H1 (cell line): ENCODE results near the gene SAMD4A. TPM values are rescaled to one million over a fixed set of nuclear protein-coding genes. Genes with fewer than 3 reads are reported as not detected.

Experiments
- CTCF ChIA-PET: fragments of 300-600 bp; sonication (Branson Sonifier 250); formaldehyde crosslinking; loops from one replicate; lab custom pipeline; 2021; ENCODE audit not compliant: partially characterized antibody; lab: Charles Lee
- POLR2A ChIA-PET: fragments of 300-600 bp; sonication (Branson Sonifier 250); formaldehyde crosslinking; loops from one replicate; lab custom pipeline; 2021; ENCODE audit warnings: inconsistent platforms; ENCODE audit not compliant: partially characterized antibody; lab: Charles Lee
- DNase-seq, 2 experiments: peaks; one replicate each; pipeline versions ENCODE4 v3.0.0 to v3.0.0-alpha.2; 2010 to 2022; ENCODE audit warnings: low spot score in 2 of 2, low read depth in 1 of 2, mixed read lengths in 1 of 2
- FAIRE-seq: peaks from 2 replicates; lab custom pipeline; 2011; peaks lifted over from hg19 to GRCh38; lab: Jason Lieb, UNC
- H2AFZ ChIP-seq: 2 replicates; pipeline ENCODE4 v1.8.1; 2012; ENCODE audit warnings: low read length, inconsistent platforms
- H2AK5ac ChIP-seq: 2 replicates; pipeline ENCODE4 v1.6.1; 2013; ENCODE audit warnings: low read depth, low read length
- H2BK120ac ChIP-seq: replicated peaks from 2 replicates; pipeline ENCODE3; 2013; ENCODE audit warnings: low read depth, low read length, inconsistent platforms
- H2BK12ac ChIP-seq: 2 replicates; pipeline ENCODE4 v1.6.1; 2013; ENCODE audit warnings: low read depth, low read length
- H2BK15ac ChIP-seq: 2 replicates; pipeline ENCODE4 v1.6.1; 2013; ENCODE audit warnings: low read length
- H2BK20ac ChIP-seq: 2 replicates; pipeline ENCODE4 v1.6.1; 2013; ENCODE audit warnings: low read length
- H2BK5ac ChIP-seq: 2 replicates; pipeline ENCODE4 v1.6.1; 2013; ENCODE audit warnings: low read depth, low read length
- H3K14ac ChIP-seq: 2 replicates; pipeline ENCODE4 v1.6.1; 2013; ENCODE audit warnings: inconsistent platforms; ENCODE audit not compliant: insufficient read length
- H3K18ac ChIP-seq: 2 replicates; pipeline ENCODE4 v1.6.1; 2013; ENCODE audit warnings: low read length; ENCODE audit errors: extremely low read depth
- H3K23ac ChIP-seq: 2 replicates; pipeline ENCODE4 v1.6.1; 2013; ENCODE audit warnings: inconsistent platforms; ENCODE audit not compliant: insufficient read length
- H3K23me2 ChIP-seq: 2 replicates; pipeline ENCODE4 v1.6.1; 2013; ENCODE audit warnings: low read depth, low read length
- H3K27ac ChIP-seq: 2 replicates; pipeline ENCODE4 v1.6.1; 2011; ENCODE audit warnings: low read depth, low read length, inconsistent platforms
- H3K27me3 ChIP-seq, 4 experiments: replicated peaks in 1 of 4; 1 replicate in 1 of 4; 2 replicates in 3 of 4; pipeline versions ENCODE4 v1.6.1 to v1.8.1; 2011 to 2013; ENCODE audit warnings: low read length in 3 of 4, mild to moderate bottlenecking in 3 of 4, inconsistent platforms in 2 of 4, mixed read lengths in 2 of 4, moderate library complexity in 1 of 4; ENCODE audit not compliant: control insufficient read depth in 3 of 4, insufficient read depth in 3 of 4; ENCODE audit errors: extremely low read depth in 1 of 4
- H3K36me3 ChIP-seq, 4 experiments: 2 replicates each; pipeline versions ENCODE4 v1.6.1 to v1.8.1; 2011 to 2013; ENCODE audit warnings: mild to moderate bottlenecking in 4 of 4, low read length in 3 of 4, moderate library complexity in 2 of 4, control low read depth in 1 of 4, inconsistent platforms in 1 of 4; ENCODE audit not compliant: insufficient read depth in 4 of 4, control insufficient read depth in 2 of 4
- H3K4ac ChIP-seq: replicated peaks from 2 replicates; pipeline ENCODE3; 2013; ENCODE audit warnings: low read length, low read depth, mixed read lengths, inconsistent platforms; ENCODE audit not compliant: insufficient read length
- H3K4me1 ChIP-seq, 4 experiments: replicated peaks in 1 of 4; 1 replicate in 1 of 4; 2 replicates in 3 of 4; pipeline versions ENCODE4 v1.6.1 to v1.8.1; 2011 to 2013; ENCODE audit warnings: low read length in 3 of 4, inconsistent platforms in 2 of 4, mixed read lengths in 1 of 4; ENCODE audit not compliant: insufficient read depth in 4 of 4, control insufficient read depth in 3 of 4
- H3K4me2 ChIP-seq, 2 experiments: 2 replicates each; pipeline versions ENCODE4 v1.6.1 to v1.8.1; 2011 to 2013; ENCODE audit warnings: low read depth in 2 of 2, low read length in 2 of 2, control low read depth in 1 of 2, inconsistent platforms in 1 of 2, mild to moderate bottlenecking in 1 of 2; ENCODE audit not compliant: insufficient read depth in 1 of 2
- H3K4me3 ChIP-seq, 4 experiments: fragments of 200-600, 300-600 bp in 1 of 4; sonication (generic), shearing (Covaris generic), sonication (Bioruptor Twin) in 1 of 4; 2 replicates each; pipeline versions ENCODE4 v1.5.1 to v1.8.1; 2011 to 2016; ENCODE audit warnings: low read length in 4 of 4, low read depth in 3 of 4, control low read depth in 2 of 4, inconsistent platforms in 2 of 4, mild to moderate bottlenecking in 2 of 4, mixed read lengths in 1 of 4, moderate library complexity in 1 of 4; ENCODE audit not compliant: insufficient read depth in 2 of 4; ENCODE audit errors: extremely low read depth in 1 of 4
- H3K56ac ChIP-seq: replicated peaks from 2 replicates; pipeline ENCODE3; 2013; ENCODE audit warnings: low read depth, mild to moderate bottlenecking, mixed read lengths, low read length, inconsistent platforms; ENCODE audit not compliant: insufficient read length
- H3K79me1 ChIP-seq: 2 replicates; pipeline ENCODE4 v1.6.1; 2013; ENCODE audit warnings: low read depth, low read length, control low read depth
- H3K79me2 ChIP-seq, 2 experiments: 2 replicates each; pipeline versions ENCODE4 v1.6.1 to v1.8.1; 2012 to 2013; ENCODE audit warnings: low read length in 2 of 2, mild to moderate bottlenecking in 2 of 2, inconsistent platforms in 1 of 2; ENCODE audit not compliant: insufficient read depth in 2 of 2, control insufficient read depth in 1 of 2
- H3K9ac ChIP-seq, 4 experiments: replicated peaks in 1 of 4; 1 replicate in 1 of 4; 2 replicates in 3 of 4; pipeline versions ENCODE4 v1.6.1 to v1.8.1; 2011 to 2013; ENCODE audit warnings: low read depth in 3 of 4, low read length in 3 of 4, control low read depth in 2 of 4, mild to moderate bottlenecking in 2 of 4, moderate library complexity in 2 of 4, inconsistent platforms in 1 of 4; ENCODE audit errors: extremely low read depth in 1 of 4
- H3K9me3 ChIP-seq, 2 experiments: 2 replicates each; pipeline versions ENCODE4 v1.6.1 to v1.8.1; 2012 to 2013; ENCODE audit warnings: mild to moderate bottlenecking in 2 of 2, moderate library complexity in 2 of 2, control low read depth in 1 of 2, inconsistent platforms in 1 of 2, low read depth in 1 of 2, low read length in 1 of 2, mixed read lengths in 1 of 2; ENCODE audit not compliant: insufficient read depth in 2 of 2
- H4K20me1 ChIP-seq, 2 experiments: replicated peaks in 1 of 2; 2 replicates each; pipeline versions ENCODE3 to v1.8.1; 2011 to 2013; ENCODE audit warnings: inconsistent platforms in 2 of 2, low read length in 2 of 2, mild to moderate bottlenecking in 1 of 2; ENCODE audit not compliant: insufficient read depth in 2 of 2, control insufficient read depth in 1 of 2
- H4K5ac ChIP-seq: 2 replicates; pipeline ENCODE4 v1.6.1; 2013; ENCODE audit warnings: low read length, low read depth, mixed read lengths, inconsistent platforms; ENCODE audit not compliant: insufficient read length
- H4K8ac ChIP-seq: 2 replicates; pipeline ENCODE4 v1.8.0; 2013; ENCODE audit warnings: mild to moderate bottlenecking, moderate library complexity, low read length, inconsistent platforms; ENCODE audit not compliant: insufficient read depth; ENCODE audit errors: extremely low read depth
- H4K91ac ChIP-seq: replicated peaks from 2 replicates; pipeline ENCODE3; 2013; ENCODE audit warnings: low read length, mixed read lengths, inconsistent platforms; ENCODE audit not compliant: insufficient read length
- ATF3 ChIP-seq: IDR thresholded peaks from 2 replicates; pipeline ENCODE4 v1.6.1; 2011; ENCODE audit warnings: low read depth, mild to moderate bottlenecking, low read length; ENCODE audit not compliant: insufficient read depth
- BCL11A ChIP-seq, 2 experiments: IDR thresholded peaks; one replicate each; pipeline ENCODE4 v1.6.1; 2011; ENCODE audit warnings: low read depth in 2 of 2, low read length in 2 of 2, mild to moderate bottlenecking in 2 of 2
- JUND ChIP-seq: IDR thresholded peaks from 2 replicates; pipeline ENCODE4 v1.6.1; 2011; ENCODE audit warnings: mild to moderate bottlenecking, improper control_type of control experiment, low read length
- PHF8 ChIP-seq: fragments of 200-600 bp; sonication (generic); conservative IDR thresholded peaks from 2 replicates; pipeline ENCODE4 v1.7.1; 2012; ENCODE audit warnings: low read depth, mild to moderate bottlenecking, inconsistent platforms, low read length, moderate library complexity
- POU5F1 ChIP-seq: IDR thresholded peaks from 2 replicates; pipeline ENCODE4 v1.6.1; 2011; ENCODE audit warnings: low read depth, mild to moderate bottlenecking, low read length, moderate library complexity
- SIRT6 ChIP-seq: IDR thresholded peaks from one replicate; pipeline ENCODE4 v1.7.1; 2012; ENCODE audit warnings: low read length, inconsistent platforms
- SRF ChIP-seq: IDR thresholded peaks from 2 replicates; pipeline ENCODE4 v1.6.1; 2011; ENCODE audit warnings: mild to moderate bottlenecking, low read depth, low read length, moderate library complexity
- WGBS, 2 experiments: shearing (Covaris generic) in 1 of 2; methylation state at CpG; one replicate each; pipeline versions ENCODE4 v1.1.6 to v1.1.7; 2013 to 2015; ENCODE audit warnings: low lambda C conversion rate in 2 of 2, mixed read lengths in 2 of 2, inconsistent platforms in 1 of 2, low coverage in 1 of 2, missing lambda C conversion rate in 1 of 2; ENCODE audit not compliant: insufficient replicate concordance in 2 of 2, insufficient coverage in 1 of 2, insufficient read length in 1 of 2; ENCODE audit errors: extremely low coverage in 1 of 2, missing lambda C conversion rate in 1 of 2; 5-methylcytosine and 5-hydroxymethylcytosine counted together
- polyA plus RNA-seq, 7 experiments: library from polyadenylated mRNA; depleted of rRNA in 3 of 7; stranded (reverse) in 5 of 7; unstranded in 2 of 7; fragments of >200 nt in 5 of 7; fragments of 200-250 nt in 2 of 7; gene quantifications; 1 replicate in 5 of 7; 2 replicates in 1 of 7; 4 replicates in 1 of 7; pipeline versions ENCODE4 v1.2.1 to v1.2.3, GENCODE V29; 2011 to 2013; ENCODE audit warnings: missing spikeins in 2 of 7, mixed read lengths in 2 of 7
- total RNA-seq: library from RNA; stranded (reverse); fragmentation: NEBNext Ultra II Directional; extraction: Animal tissue kit (Norgen Biotek cat#: 25700); gene quantifications from 2 replicates; pipeline ENCODE4 v1.2.1, GENCODE V29; 2021
- TF ChIP-seq, protein P1 (sequence below): IDR thresholded peaks from 2 replicates; pipeline ENCODE4 v1.6.1; 2012; ENCODE audit warnings: inconsistent platforms

SAMD4A gene
- total and polyA plus RNA-seq, 2 of the 8 experiments (the other 6 are each of a cell fraction or from before 2014, with no cell fraction given): 2.4 to 12.3 TPM

GRCh38 chr14:54813081-54813480 is 246.2 kb downstream of the SAMD4A start:
- no peak overlapping the region for H4K91ac ChIP-seq
- DNase-seq (no peak), FAIRE-seq (no peak)
- ChIA-PET POLR2A (interaction anchor here (2.3 kb wide), 1 partner anchor 90 kb away, joined by 5 read pairs; the partner anchor contains the start of gene GCH1), CTCF (interaction anchor here (0.6 to 4.8 kb wide), 18 partner anchors 9 to 1825 kb away, joined by 3 to 39 read pairs (median 5); no protein-coding TSS in a partner anchor)
- no peaks in the 10 kb centered on the region for H3K23me2 ChIP-seq
- no peak overlapping the region for H2BK20ac ChIP-seq
- no peak overlapping the region for H3K4me2 ChIP-seq
- no peaks in the 10 kb centered on the region for H3K9me3 ChIP-seq
- H3K27me3 ChIP-seq: no peaks in the 10 kb centered on the region
- no peak overlapping the region for H2BK15ac ChIP-seq
- H2BK12ac ChIP-seq: no peak overlapping the region
- no peak overlapping the region for H3K56ac ChIP-seq
- no peak overlapping the region for H2BK5ac ChIP-seq
- H3K4me1 ChIP-seq: no peaks in the 10 kb centered on the region
- H3K23ac ChIP-seq: no peak overlapping the region
- H3K4me3 ChIP-seq: no peak overlapping the region
- H3K36me3 ChIP-seq: no peaks in the 10 kb centered on the region
- H3K9ac ChIP-seq: no peak overlapping the region
- H3K79me2 ChIP-seq: no peaks in the 10 kb centered on the region
- H2AFZ ChIP-seq: no peak overlapping the region
- H4K8ac ChIP-seq: no peak overlapping the region
- H3K18ac ChIP-seq: no peak overlapping the region
- no peaks in the 10 kb centered on the region for H3K79me1 ChIP-seq
- no peak overlapping the region for H2AK5ac ChIP-seq
- no peak overlapping the region for H3K4ac ChIP-seq
- no peaks in the 10 kb centered on the region for H4K20me1 ChIP-seq
- no peak overlapping the region for H3K27ac ChIP-seq
- WGBS, 2 experiments: 86% methylated on average over 2 of the region's 2 CpGs; no CpG with 5 or more reads in 1 of the 2 experiments
- no peak overlapping the region for H4K5ac ChIP-seq
- H3K14ac ChIP-seq: no peak overlapping the region
- no peak overlapping the region for H2BK120ac ChIP-seq
- TF ChIP-seq ATF3: no peak
- TF ChIP-seq JUND: no peak
- TF ChIP-seq BCL11A (IDR thresholded peaks at IDR 0.05; ENCODE audit: low read depth in 2 of 2, low read length in 2 of 2): no peak
- no peak for TF ChIP-seq PHF8
- TF ChIP-seq, protein P1, sequence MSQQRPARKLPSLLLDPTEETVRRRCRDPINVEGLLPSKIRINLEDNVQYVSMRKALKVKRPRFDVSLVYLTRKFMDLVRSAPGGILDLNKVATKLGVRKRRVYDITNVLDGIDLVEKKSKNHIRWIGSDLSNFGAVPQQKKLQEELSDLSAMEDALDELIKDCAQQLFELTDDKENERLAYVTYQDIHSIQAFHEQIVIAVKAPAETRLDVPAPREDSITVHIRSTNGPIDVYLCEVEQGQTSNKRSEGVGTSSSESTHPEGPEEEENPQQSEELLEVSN: no peak
- no peak for TF ChIP-seq POU5F1
- no peak for TF ChIP-seq SRF
- no peak for TF ChIP-seq SIRT6
